Smooth muscle cell (in vitro differentiated cells): ENCODE results near the gene CA10. TPM values are rescaled to one million over a fixed set of nuclear protein-coding genes. Genes with fewer than 3 reads are reported as not detected.

Experiments used
- DNase-seq: peaks from one replicate; lab custom pipeline; 2025; ENCODE audit not compliant: unreplicated experiment; lab: John Stamatoyannopoulos, UW
- H2AFZ ChIP-seq: fragments of 200-600 bp; sonication (generic); 2 replicates; pipeline ENCODE4 v1.6.0; 2016; ENCODE audit warnings: antibody characterized with exemption, low read depth, mild to moderate bottlenecking
- H3F3A ChIP-seq: fragments of 200-600 bp; sonication (generic); 2 replicates; pipeline ENCODE4 v1.6.0; 2017; ENCODE audit warnings: antibody characterized with exemption, low read depth
- H3K27ac ChIP-seq: fragments of 200-600 bp; sonication (generic); 2 replicates; pipeline ENCODE4 v1.5.1; 2016; ENCODE audit warnings: low read depth, mild to moderate bottlenecking
- H3K27me3 ChIP-seq: fragments of 200-600 bp; sonication (generic); 2 replicates; pipeline ENCODE4 v1.6.1; 2016; ENCODE audit warnings: low read depth, mild to moderate bottlenecking
- H3K36me3 ChIP-seq: fragments of 200-600 bp; sonication (generic); 2 replicates; pipeline ENCODE4 v1.5.1; 2016; ENCODE audit warnings: low read depth
- H3K4me1 ChIP-seq: fragments of 200-600 bp; sonication (generic); 2 replicates; pipeline ENCODE4 v1.5.1; 2016; ENCODE audit warnings: low read depth
- H3K4me2 ChIP-seq: fragments of 200-600 bp; sonication (generic); 2 replicates; pipeline ENCODE4 v1.6.0; 2016; ENCODE audit warnings: mild to moderate bottlenecking
- H3K4me3 ChIP-seq: fragments of 200-600 bp; sonication (generic); 2 replicates; pipeline ENCODE4 v1.5.1; 2016; ENCODE audit warnings: mild to moderate bottlenecking
- H3K79me2 ChIP-seq: fragments of 200-600 bp; sonication (generic); 2 replicates; pipeline ENCODE4 v1.6.0; 2016; ENCODE audit warnings: low read depth, mild to moderate bottlenecking
- H3K9ac ChIP-seq: fragments of 200-600 bp; sonication (generic); 2 replicates; pipeline ENCODE4 v1.6.0; 2016; ENCODE audit warnings: low read depth
- H3K9me3 ChIP-seq: fragments of 200-600 bp; sonication (generic); replicated peaks from 2 replicates; pipeline ENCODE4 v1.5.1; 2016; ENCODE audit warnings: low read depth
- H4K20me1 ChIP-seq: fragments of 200-600 bp; sonication (generic); 2 replicates; pipeline ENCODE4 v1.6.0; 2016; ENCODE audit warnings: low read depth
- WGBS: methylation state at CpG from one replicate; pipeline ENCODE4 v1.1.7; 2016; ENCODE audit warnings: low lambda C conversion rate; 5-methylcytosine and 5-hydroxymethylcytosine counted together
- polyA plus RNA-seq: library from polyadenylated mRNA; unstranded; fragments of >200 nt; fragmentation: Nextera tagmentation; extraction: Ambion mirVana; gene quantifications from 2 replicates; pipeline ENCODE4 v1.2.1, GENCODE V29; 2016
- total RNA-seq: library from RNA; depleted of rRNA; stranded (reverse); fragments of >200 nt; gene quantifications from 2 replicates; pipeline ENCODE4 v1.2.3, GENCODE V29; 2014
- TF ChIP-seq, protein P1 (sequence below): fragments of 200-600 bp; sonication (generic); IDR thresholded peaks from 2 replicates; pipeline ENCODE4 v1.5.1; 2017; ENCODE audit warnings: borderline replicate concordance, mild to moderate bottlenecking, antibody characterized with exemption; ENCODE audit not compliant: insufficient read depth, poor library complexity, severe bottlenecking

CA10 gene
- total and polyA plus RNA-seq, 2 experiments from 2014 or later, result 0.54 TPM; not detected in 1

DNA sequence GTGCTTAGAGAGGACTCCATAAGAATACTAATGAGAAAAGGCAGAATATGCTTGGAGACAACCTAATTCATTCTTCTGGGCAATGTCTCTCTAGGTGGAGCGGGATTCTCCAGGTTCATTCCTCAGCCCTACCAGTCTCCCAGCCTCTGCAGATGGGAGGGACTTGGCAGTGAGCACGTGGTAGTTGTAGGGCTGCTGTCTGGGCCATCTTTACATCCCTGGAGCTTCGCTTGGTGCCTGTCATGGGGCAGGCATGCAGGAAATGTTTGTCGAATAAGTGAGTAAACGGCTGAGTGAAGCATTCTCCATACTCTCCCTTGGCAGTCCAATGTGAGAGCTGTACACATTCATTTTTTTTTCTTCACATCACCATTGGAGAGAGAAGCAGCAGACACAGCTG, 510.7 kb downstream of the CA10 start:
- Histone ChIP-seq H3K27me3 (peaks cover 7% of the 10 kb centered on the region), H3K9me3 (no peaks in the 10 kb centered on the region), H3K79me2 (no peaks in the 10 kb centered on the region), H3K4me2 (no peak overlapping the region), H3K36me3 (no peaks in the 10 kb centered on the region), H3K4me3 (no peak overlapping the region), H3F3A (no peaks in the 10 kb centered on the region), H2AFZ (no peak overlapping the region), H4K20me1 (no peaks in the 10 kb centered on the region), H3K4me1 (no peaks in the 10 kb centered on the region), H3K9ac (no peak overlapping the region), H3K27ac (no peak overlapping the region)
- TF ChIP-seq, protein P1, sequence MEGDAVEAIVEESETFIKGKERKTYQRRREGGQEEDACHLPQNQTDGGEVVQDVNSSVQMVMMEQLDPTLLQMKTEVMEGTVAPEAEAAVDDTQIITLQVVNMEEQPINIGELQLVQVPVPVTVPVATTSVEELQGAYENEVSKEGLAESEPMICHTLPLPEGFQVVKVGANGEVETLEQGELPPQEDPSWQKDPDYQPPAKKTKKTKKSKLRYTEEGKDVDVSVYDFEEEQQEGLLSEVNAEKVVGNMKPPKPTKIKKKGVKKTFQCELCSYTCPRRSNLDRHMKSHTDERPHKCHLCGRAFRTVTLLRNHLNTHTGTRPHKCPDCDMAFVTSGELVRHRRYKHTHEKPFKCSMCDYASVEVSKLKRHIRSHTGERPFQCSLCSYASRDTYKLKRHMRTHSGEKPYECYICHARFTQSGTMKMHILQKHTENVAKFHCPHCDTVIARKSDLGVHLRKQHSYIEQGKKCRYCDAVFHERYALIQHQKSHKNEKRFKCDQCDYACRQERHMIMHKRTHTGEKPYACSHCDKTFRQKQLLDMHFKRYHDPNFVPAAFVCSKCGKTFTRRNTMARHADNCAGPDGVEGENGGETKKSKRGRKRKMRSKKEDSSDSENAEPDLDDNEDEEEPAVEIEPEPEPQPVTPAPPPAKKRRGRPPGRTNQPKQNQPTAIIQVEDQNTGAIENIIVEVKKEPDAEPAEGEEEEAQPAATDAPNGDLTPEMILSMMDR, result no peak
- WGBS, result 60% methylated on average over 5 of the region's 5 CpGs
- DNase-seq, result no peak

DNA sequence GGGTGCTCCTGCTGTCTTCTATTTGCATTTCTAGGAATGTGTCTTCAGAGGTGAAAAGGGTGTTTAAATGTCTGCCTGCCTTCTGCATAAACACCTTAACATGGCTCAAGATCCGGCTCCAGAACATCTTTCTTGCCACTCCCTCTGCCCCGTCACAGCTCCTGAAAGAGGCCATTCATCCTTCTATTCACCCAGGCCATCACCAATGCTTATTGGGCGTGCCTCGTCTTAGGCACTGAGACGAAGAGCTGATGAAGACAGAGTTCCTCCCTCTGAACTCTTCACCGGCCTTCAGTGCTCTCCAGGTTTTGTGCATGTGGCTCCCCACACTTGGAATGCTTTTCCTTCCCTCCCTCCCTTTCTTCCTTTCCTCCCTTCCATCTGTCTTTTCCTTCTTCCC, 511.4 kb downstream of the CA10 start:
- no peaks in the 10 kb centered on the region for H3F3A ChIP-seq
- H3K27me3 ChIP-seq, result peaks cover 7% of the 10 kb centered on the region
- H3K4me1 ChIP-seq, result no peaks in the 10 kb centered on the region
- TF ChIP-seq, protein P1, result no peak
- no peaks in the 10 kb centered on the region for H4K20me1 ChIP-seq
- H3K9me3 ChIP-seq, result no peaks in the 10 kb centered on the region
- H3K4me2 ChIP-seq, result no peak overlapping the region
- no peak overlapping the region for H3K9ac ChIP-seq
- no peak for DNase-seq
- H2AFZ ChIP-seq, result no peak overlapping the region
- WGBS, result 88% methylated on average over 6 of the region's 6 CpGs
- H3K79me2 ChIP-seq, result no peaks in the 10 kb centered on the region
- H3K4me3 ChIP-seq, result no peak overlapping the region
- H3K36me3 ChIP-seq, result no peaks in the 10 kb centered on the region
- no peak overlapping the region for H3K27ac ChIP-seq

DNA sequence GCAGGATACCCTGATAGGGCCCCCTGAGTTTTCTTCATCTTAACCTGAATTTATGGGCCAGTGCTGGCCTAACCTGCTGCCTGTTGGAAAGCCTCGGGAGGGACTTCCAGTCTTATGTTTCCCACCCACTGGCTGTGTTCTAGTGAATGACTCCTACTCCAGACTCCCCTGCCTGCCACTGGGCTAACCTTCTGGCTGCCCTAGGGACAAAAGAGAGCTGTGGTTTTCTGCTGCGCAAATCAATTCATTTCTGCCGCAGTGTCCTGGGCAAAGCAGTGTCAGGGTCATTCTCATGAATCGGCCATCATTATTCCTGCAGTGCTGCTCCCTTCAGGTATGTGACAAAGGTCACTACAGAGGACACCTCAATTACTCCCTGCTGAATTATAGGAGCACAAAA, 512.0 kb downstream of the CA10 start:
- Histone ChIP-seq H3K9ac (no peak overlapping the region), H3K4me2 (no peak overlapping the region), H3K27ac (no peak overlapping the region), H3K9me3 (no peaks in the 10 kb centered on the region), H3K4me1 (no peaks in the 10 kb centered on the region), H3K79me2 (no peaks in the 10 kb centered on the region), H3F3A (no peaks in the 10 kb centered on the region), H3K36me3 (no peaks in the 10 kb centered on the region), H2AFZ (no peak overlapping the region), H4K20me1 (no peaks in the 10 kb centered on the region), H3K4me3 (no peak overlapping the region), H3K27me3 (peaks cover 7% of the 10 kb centered on the region)
- TF ChIP-seq, protein P1, result no peak
- no peak for DNase-seq
- 90% methylated on average over 4 of the region's 4 CpGs for WGBS

DNA sequence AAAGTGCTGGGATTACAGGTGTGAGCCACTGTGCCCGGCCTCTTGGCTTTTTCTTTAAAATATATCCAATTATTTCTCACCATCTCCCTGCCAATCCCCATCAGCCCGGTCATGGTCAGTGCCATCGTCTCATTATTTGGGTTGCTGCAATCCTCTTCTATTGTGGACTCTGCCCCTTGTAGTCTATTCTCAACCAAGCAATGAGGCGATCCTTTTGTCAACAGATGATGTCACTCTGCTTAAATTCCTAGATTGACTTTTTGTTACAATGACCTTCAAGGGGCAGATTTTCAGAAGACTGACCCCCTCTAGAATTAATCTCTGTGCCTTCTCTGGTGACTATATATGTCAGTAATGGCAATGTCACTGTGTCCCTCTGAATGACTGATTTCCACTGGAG, 513.5 kb downstream of the CA10 start:
- Histone ChIP-seq H3K79me2 (no peaks in the 10 kb centered on the region), H3K36me3 (no peaks in the 10 kb centered on the region), H3K4me2 (no peak overlapping the region), H3K9ac (no peak overlapping the region), H3K4me1 (no peaks in the 10 kb centered on the region), H3K4me3 (no peak overlapping the region), H4K20me1 (no peaks in the 10 kb centered on the region), H3F3A (no peaks in the 10 kb centered on the region), H2AFZ (no peak overlapping the region), H3K9me3 (no peaks in the 10 kb centered on the region), H3K27me3 (peaks cover 3% of the 10 kb centered on the region), H3K27ac (no peak overlapping the region)
- WGBS, result 87% methylated on average over 4 of the region's 4 CpGs
- no peak for DNase-seq
- TF ChIP-seq, protein P1, result no peak
